SJSA1 (cell line): ENCODE results near the gene HAND1. TPM values are rescaled to one million over a fixed set of nuclear protein-coding genes. Genes with fewer than 3 reads are reported as not detected.
"Not testable (repeated sequence)": the region's sequence is repeated elsewhere in the genome, so short reads cannot be mapped to it uniquely, and the experiment has no call there.

Source experiments
- DNase-seq, 2 experiments: peaks; one replicate each; pipeline ENCODE4 v3.0.0-alpha.2; 2015 to 2020; ENCODE audit warnings: low spot score in 2 of 2, low read depth in 1 of 2
- H3K27ac ChIP-seq: fragments of 250-450 bp; sonication (Bioruptor Pico); 2 replicates; pipeline ENCODE4 v1.5.1; 2020; ENCODE audit warnings: mild to moderate bottlenecking, moderate library complexity
- H3K27me3 ChIP-seq: fragments of 250-450 bp; sonication (Bioruptor Pico); replicated peaks from 2 replicates; pipeline ENCODE4 v1.5.1; 2020; ENCODE audit warnings: mild to moderate bottlenecking, moderate library complexity
- H3K36me3 ChIP-seq: fragments of 250-450 bp; sonication (Bioruptor Pico); 2 replicates; pipeline ENCODE4 v1.5.1; 2020; ENCODE audit warnings: mild to moderate bottlenecking
- H3K4me1 ChIP-seq: fragments of 250-450 bp; sonication (Bioruptor Pico); replicated peaks from 2 replicates; pipeline ENCODE4 v1.6.1; 2021; ENCODE audit warnings: mild to moderate bottlenecking
- H3K4me3 ChIP-seq: fragments of 250-450 bp; sonication (Bioruptor Pico); 2 replicates; pipeline ENCODE4 v1.5.1; 2020; ENCODE audit warnings: mild to moderate bottlenecking
- H3K9me3 ChIP-seq: fragments of 250-450 bp; sonication (Bioruptor Pico); replicated peaks from 2 replicates; pipeline ENCODE4 v1.5.1; 2020; ENCODE audit warnings: mild to moderate bottlenecking
- total RNA-seq: library from RNA; depleted of rRNA; stranded (reverse); fragments of >200 nt; shearing (Covaris generic); gene quantifications from 2 replicates; pipeline ENCODE4 v1.2.3, GENCODE V29; 2014

HAND1 gene
- total RNA-seq, 1 experiment from 2014 or later = not detected

GRCh38 chr5:154516475-154516874, 38.4 kb upstream of the HAND1 start:
- no peak for DNase-seq
- no peaks in the 10 kb centered on the region for H3K9me3 ChIP-seq
- no peak overlapping the region for H3K27ac ChIP-seq
- H3K36me3 ChIP-seq = no peaks in the 10 kb centered on the region
- H3K4me3 ChIP-seq = no peak overlapping the region
- peaks cover 27% of the 10 kb centered on the region for H3K4me1 ChIP-seq
- peaks cover 28% of the 10 kb centered on the region for H3K27me3 ChIP-seq

DNA sequence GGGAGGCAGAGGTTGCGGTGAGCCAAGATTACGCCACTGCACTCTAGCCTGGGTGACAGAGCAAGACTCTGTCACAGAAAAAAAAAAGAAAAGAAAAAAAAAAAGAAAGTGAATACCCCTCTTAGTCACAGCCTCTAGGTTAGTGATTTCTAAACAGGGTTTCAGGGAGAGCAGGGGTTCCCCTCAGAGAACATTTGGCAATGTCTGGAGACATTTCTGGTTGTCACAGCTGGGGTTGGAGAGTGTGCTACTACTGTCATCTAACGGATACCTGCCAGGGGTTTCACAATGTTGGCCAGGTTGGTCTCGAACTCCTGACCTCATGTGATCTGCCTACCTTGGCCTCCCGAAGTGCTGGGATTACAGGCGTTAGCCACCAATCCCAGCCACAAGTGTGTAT, 37.5 kb upstream of the HAND1 start:
- H3K4me1 ChIP-seq = peaks cover 17% of the 10 kb centered on the region
- H3K27me3 ChIP-seq = peaks cover 32% of the 10 kb centered on the region
- H3K9me3 ChIP-seq, DNase-seq, H3K36me3 ChIP-seq, H3K4me3 ChIP-seq, H3K27ac ChIP-seq: not testable (repeated sequence)

DNA sequence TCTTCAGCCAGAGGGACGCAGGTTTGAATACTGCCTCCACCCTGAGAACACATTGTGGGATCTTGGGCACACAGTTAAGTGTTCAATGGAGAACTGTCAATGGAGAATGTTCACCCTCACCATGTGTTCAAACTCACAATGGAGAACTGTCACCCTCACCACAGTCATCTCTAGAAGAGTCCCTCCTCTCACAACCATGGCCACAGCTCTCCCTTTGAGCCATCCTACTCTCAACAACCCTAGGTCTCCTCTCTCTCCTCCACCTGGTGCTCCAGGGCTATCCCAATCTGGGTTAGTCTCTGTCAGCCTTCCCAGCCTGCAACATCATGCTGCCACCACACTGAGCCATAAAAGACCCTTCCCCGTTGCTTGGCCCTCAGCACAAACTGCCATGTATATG, 36.3 kb upstream of the HAND1 start:
- DNase-seq = no peak
- no peaks in the 10 kb centered on the region for H3K36me3 ChIP-seq
- H3K4me1 ChIP-seq = peaks cover 6% of the 10 kb centered on the region
- H3K9me3 ChIP-seq = no peaks in the 10 kb centered on the region
- H3K4me3 ChIP-seq = no peak overlapping the region
- peaks cover 35% of the 10 kb centered on the region for H3K27me3 ChIP-seq
- H3K27ac ChIP-seq = no peak overlapping the region

DNA sequence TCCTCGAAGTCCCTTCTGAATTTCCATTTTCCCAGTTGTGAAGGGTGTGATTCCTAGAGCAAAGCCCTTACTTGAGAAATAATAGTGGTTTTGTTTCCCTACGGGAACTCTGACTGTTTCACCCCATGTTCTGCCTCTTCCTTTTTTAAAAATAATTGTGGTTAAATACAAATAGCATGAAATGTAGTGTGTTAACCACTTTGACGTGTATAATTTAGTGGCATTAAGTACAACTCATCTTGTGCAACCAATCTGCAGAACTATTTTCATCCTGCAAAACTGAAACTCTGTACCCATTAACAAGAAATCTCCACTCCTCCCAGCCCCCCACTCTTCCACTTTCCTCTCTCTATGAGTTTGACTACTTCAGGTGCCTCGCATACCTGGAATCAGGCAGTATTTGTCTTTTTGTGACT, 35.6 kb upstream of the HAND1 start:
- Histone ChIP-seq H3K27me3 (peaks cover 35% of the 10 kb centered on the region), H3K9me3 (no peaks in the 10 kb centered on the region), H3K27ac (no peak overlapping the region), H3K4me3 (no peak overlapping the region), H3K36me3 (no peaks in the 10 kb centered on the region), H3K4me1 (no peaks in the 10 kb centered on the region)
- DNase-seq = no peak

DNA sequence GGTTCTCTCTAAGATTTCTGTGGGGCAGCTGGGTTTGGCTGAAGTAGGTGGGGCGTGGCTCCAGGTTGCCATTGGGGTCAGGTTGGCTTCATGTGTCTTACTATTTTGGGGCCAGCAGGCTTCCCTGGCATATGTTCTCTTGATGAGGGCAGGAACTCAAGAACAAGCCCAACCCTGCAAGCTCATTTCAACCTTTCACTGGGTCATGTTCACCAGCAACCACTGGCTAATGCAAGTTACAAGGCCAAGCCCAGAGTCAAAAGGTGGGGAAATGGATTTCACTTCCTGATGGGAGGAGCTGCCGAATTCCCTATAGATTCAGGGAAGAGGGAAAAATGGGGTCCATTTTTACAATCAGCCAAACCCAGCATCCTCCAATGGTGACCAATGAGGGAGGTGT, 34.0 kb upstream of the HAND1 start:
- Histone ChIP-seq H3K27me3 (peaks cover 45% of the 10 kb centered on the region), H3K27ac (no peak overlapping the region), H3K4me3 (no peak overlapping the region), H3K4me1 (no peaks in the 10 kb centered on the region), H3K9me3 (no peaks in the 10 kb centered on the region), H3K36me3 (no peaks in the 10 kb centered on the region)
- no peak for DNase-seq

DNA sequence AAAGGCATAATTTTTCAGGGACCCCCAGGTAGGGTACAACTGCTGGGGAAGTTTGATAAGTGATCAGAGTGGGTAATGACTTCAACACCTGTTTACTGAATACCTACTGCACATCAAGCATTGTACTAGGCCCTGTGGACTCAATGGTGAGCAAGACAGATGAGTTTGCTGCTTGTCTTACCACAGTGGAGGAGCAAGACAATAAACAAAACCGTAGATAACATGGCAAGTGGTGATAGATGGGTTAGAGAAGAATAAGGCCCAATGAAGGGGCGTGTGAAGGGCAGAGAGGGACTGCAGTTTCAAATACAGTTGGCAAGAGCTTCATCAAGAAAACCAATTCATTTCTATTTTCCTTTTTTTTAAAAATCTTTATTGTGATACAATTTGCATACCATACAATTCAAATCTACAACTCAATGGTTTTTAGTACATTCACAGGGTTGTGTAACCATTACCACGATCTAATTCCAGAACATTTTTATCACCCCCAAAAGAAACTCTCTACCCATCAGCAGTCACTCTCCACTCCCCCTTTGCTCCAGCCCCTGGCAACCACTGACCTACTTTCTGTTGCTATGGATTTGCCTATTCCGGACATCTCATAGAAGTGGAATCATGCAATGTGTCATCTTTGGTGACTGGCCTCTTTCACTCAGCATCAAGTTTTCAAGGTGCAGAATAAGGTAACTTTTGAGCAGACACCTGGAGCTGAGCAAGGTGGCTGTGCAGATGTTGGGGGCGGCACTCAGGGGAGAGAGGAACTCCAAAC, 31.9 kb upstream of the HAND1 start:
- Histone ChIP-seq H3K27me3 (peaks cover 48% of the 10 kb centered on the region), H3K9me3 (no peaks in the 10 kb centered on the region), H3K4me3 (no peak overlapping the region), H3K4me1 (no peaks in the 10 kb centered on the region), H3K36me3 (no peaks in the 10 kb centered on the region), H3K27ac (no peak overlapping the region)
- no peak for DNase-seq

GRCh38 chr5:154508114-154508513, 30.1 kb upstream of the HAND1 start:
- no peak overlapping the region for H3K4me3 ChIP-seq
- no peaks in the 10 kb centered on the region for H3K4me1 ChIP-seq
- H3K27ac ChIP-seq = no peak overlapping the region
- H3K27me3 ChIP-seq = peaks cover 33% of the 10 kb centered on the region
- no peaks in the 10 kb centered on the region for H3K9me3 ChIP-seq
- no peaks in the 10 kb centered on the region for H3K36me3 ChIP-seq
- DNase-seq = no peak

DNA sequence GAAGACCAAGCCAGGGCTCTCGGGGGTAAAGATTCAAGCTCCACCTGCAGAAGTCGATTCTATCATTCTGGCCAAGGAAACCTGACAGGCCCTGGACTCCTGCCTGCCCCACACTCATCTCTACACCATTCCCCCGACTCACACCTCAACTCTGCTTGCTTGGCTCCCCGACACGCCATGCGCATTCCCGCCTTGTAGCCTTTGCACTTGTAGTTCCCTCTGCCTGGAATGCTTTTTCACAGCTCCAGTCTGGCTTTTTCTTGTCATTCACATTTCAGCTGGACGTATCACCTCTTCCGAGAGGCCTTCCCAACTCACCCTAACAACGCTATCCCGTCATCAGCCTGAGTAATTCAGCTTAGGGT, 28.7 kb upstream of the HAND1 start:
- Histone ChIP-seq H3K27ac (no peak overlapping the region), H3K4me1 (no peaks in the 10 kb centered on the region; the same call in 1 of the 2 replicates), H3K27me3 (peaks cover 35% of the 10 kb centered on the region), H3K4me3 (no peak overlapping the region), H3K36me3 (no peaks in the 10 kb centered on the region), H3K9me3 (no peaks in the 10 kb centered on the region)
- DNase-seq = no peak

DNA sequence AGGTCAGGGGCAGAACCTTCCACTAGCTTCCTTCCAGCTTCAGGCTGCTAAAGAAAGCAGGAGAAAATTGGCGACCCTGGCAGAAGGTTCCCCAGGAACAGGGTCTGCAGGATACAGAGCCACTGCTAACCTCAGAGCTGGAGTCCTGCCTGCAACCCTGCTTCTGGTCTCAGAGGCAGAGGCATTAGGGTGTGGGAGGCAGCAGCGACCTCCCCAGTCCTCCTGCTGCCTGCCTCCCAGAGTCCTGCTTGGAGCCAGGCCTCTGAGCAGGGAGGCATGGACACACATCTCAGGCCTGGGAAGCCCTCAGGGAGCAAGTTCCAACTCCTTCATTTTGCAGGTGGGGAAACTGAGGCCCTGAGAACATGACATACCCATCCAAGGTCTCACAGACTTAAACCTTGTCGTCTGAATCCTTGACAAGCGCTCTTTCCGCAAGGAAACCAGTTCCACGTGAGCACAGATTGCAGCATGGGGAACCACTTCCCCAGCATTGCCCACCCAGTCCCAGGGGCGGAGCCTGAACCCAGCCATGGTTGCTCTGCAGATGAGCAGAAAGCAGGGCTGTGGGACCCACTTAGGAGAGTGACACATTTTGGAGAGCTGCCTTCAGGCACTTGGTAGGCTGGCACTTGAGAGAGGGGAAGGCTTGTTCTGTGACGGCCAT, 28.2 kb upstream of the HAND1 start:
- H3K27me3 ChIP-seq = peaks cover 34% of the 10 kb centered on the region
- H3K4me1 ChIP-seq = peaks cover 5% of the 10 kb centered on the region
- no peaks in the 10 kb centered on the region for H3K9me3 ChIP-seq
- no peak overlapping the region for H3K27ac ChIP-seq
- no peak for DNase-seq
- no peak overlapping the region for H3K4me3 ChIP-seq
- H3K36me3 ChIP-seq = no peaks in the 10 kb centered on the region

- Histone ChIP-seq H3K27me3 (peaks cover 34% of the 10 kb centered on the region), H3K27ac (no peak overlapping the region), H3K4me3 (no peak overlapping the region), H3K36me3 (no peaks in the 10 kb centered on the region), H3K4me1 (peaks cover 11% of the 10 kb centered on the region), H3K9me3 (no peaks in the 10 kb centered on the region)
- no peak for DNase-seq
Observed at GRCh38 chr5:154505567-154505966, 27.5 kb upstream of the HAND1 start.

DNA sequence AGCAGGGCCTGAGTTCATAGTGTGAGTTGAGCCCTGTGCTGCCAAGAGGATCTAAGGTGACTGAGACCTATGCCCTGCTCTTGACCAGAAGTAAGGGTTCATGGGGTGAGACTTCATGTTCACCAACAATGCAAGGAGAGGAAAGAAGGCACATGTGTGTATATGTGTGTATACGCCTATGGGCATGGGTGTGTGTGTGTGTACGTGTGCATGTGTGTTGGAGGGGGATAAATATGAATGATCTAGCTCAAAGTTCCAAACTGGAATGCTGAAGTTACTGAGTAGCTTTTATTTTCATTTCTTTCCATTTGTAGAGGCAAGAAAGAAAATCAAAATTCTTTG, 25.6 kb upstream of the HAND1 start:
- no peaks in the 10 kb centered on the region for H3K36me3 ChIP-seq
- no peak for DNase-seq
- no peaks in the 10 kb centered on the region for H3K9me3 ChIP-seq
- H3K27ac ChIP-seq = no peak overlapping the region
- H3K4me3 ChIP-seq = no peak overlapping the region
- peaks cover 30% of the 10 kb centered on the region for H3K27me3 ChIP-seq
- H3K4me1 ChIP-seq = peaks cover 12% of the 10 kb centered on the region

DNA sequence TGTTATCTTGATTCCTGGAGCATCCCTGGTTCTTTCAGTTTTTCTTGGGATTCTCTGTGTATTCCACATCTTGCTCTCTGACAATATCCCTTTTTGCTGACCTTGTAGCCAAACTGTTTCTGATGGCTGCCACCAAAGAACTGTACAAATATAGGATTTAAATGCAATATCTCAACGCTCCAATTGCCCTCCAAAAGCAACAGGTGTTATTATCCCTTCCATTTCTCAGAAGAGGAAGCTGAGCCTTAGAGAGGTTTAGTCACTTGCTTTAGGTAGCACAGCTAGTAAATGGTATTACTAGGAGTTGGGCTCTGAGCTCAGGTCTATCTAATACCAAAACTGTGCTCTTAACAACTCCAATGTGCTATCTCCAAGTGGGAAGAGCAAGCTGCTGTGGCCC, 24.2 kb upstream of the HAND1 start:
- Histone ChIP-seq H3K27me3 (peaks cover 23% of the 10 kb centered on the region), H3K36me3 (no peaks in the 10 kb centered on the region), H3K4me1 (peaks cover 12% of the 10 kb centered on the region), H3K4me3 (no peak overlapping the region), H3K9me3 (no peaks in the 10 kb centered on the region), H3K27ac (no peak overlapping the region)
- no peak for DNase-seq

- Histone ChIP-seq H3K27me3 (peaks cover 23% of the 10 kb centered on the region), H3K4me1 (peaks cover 12% of the 10 kb centered on the region), H3K27ac (no peak overlapping the region), H3K4me3 (no peak overlapping the region), H3K9me3 (no peaks in the 10 kb centered on the region), H3K36me3 (no peaks in the 10 kb centered on the region)
- DNase-seq = no peak
Observed at GRCh38 chr5:154501566-154501965, 23.5 kb upstream of the HAND1 start.

DNA sequence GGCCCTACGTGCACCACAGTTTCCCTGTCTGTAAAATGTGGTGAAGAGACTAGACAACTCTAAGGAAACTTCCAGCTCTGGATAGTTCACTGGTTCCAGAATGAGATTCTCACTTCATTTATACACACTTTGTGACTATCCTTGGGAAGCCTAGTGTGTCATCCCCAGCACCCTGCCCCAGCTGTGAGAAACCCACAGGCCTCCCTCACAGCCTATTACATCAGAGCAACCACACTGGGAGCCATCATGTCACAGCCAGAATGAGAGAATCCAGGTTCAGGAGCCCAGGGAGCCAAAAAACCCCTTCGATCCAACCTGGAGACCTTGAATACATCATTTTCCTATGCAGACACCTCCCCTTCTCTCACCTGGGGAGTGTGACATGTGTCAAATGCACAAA, 21.0 kb upstream of the HAND1 start:
- no peaks in the 10 kb centered on the region for H3K36me3 ChIP-seq
- H3K27me3 ChIP-seq = peaks cover 45% of the 10 kb centered on the region
- H3K9me3 ChIP-seq = no peaks in the 10 kb centered on the region
- DNase-seq = no peak
- no peak overlapping the region for H3K27ac ChIP-seq
- H3K4me3 ChIP-seq = no peak overlapping the region
- peaks cover 12% of the 10 kb centered on the region for H3K4me1 ChIP-seq
